Lower leg skin (tissue), 4 donors: ENCODE measurements around the gene HMG20A. TPM values are rescaled to one million over a fixed set of nuclear protein-coding genes. Genes with fewer than 3 reads are reported as not detected.
"Not testable (repeated sequence)": the region's sequence is repeated elsewhere in the genome, so short reads cannot be mapped to it uniquely, and the experiment has no call there.

Experiments
- DNase-seq, 2 donors: peaks; one replicate each; pipeline ENCODE4 v3.0.0-alpha.2; 2019; ENCODE audit warnings: low spot score in 2 of 2
- H3K4me3 ChIP-seq: fragments of 200-600 bp; sonication (generic); 2 replicates; pipeline ENCODE4 v1.5.1; 2017; ENCODE audit warnings: mild to moderate bottlenecking, low read depth; ENCODE audit not compliant: poor library complexity, severe bottlenecking
- CTCF ChIP-seq, 3 donors: fragments of 450-650 bp; IDR thresholded peaks; one replicate each; pipeline ENCODE4 v1.5.1; 2016; ENCODE audit warnings: antibody characterized with exemption in 3 of 3, mild to moderate bottlenecking in 3 of 3, moderate library complexity in 2 of 3
- POLR2A ChIP-seq, 2 donors: fragments of 450-650 bp; IDR thresholded peaks; one replicate each; pipeline ENCODE4 v1.6.1; 2016 to 2017; ENCODE audit warnings: antibody characterized with exemption in 2 of 2, mild to moderate bottlenecking in 1 of 2, moderate library complexity in 1 of 2
- WGBS, 2 donors: methylation state at CpG; one replicate each; pipeline ENCODE4 v1.1.5; 2018; 5-methylcytosine and 5-hydroxymethylcytosine counted together
- intact Hi-C: fragments of 100-400 bp; cut with DNase I; formaldehyde crosslinking; loops from one replicate; pipeline ENCODE4 v1.15.0; 2023; ENCODE audit warnings: low total_unique reads
- total RNA-seq, 4 donors: library from RNA; depleted of rRNA; stranded (reverse); fragments of >200 nt; gene quantifications; one replicate each; pipeline ENCODE4 v1.1.0, GENCODE V29; 2016

The HMG20A gene
- total RNA-seq, 4 donors from 2014 or later: 16.8 to 28.1 (median 22.5) TPM

GRCh38 chr15:77398927-77399326, 21.8 kb upstream of the HMG20A start:
- H3K4me3 ChIP-seq: no peak overlapping the region
- intact Hi-C loops: no loop called here
- 97 to 100% methylated on average over 1 of the region's 1 CpG for WGBS, 2 donors
- no peak for DNase-seq
- no peak for TF ChIP-seq POLR2A (IDR thresholded peaks at IDR 0.05)
- TF ChIP-seq CTCF (IDR thresholded peaks at IDR 0.05): no peak

GRCh38 chr15:77400258-77400657, 20.4 kb upstream of the HMG20A start:
- no peak for DNase-seq
- TF ChIP-seq POLR2A (IDR thresholded peaks at IDR 0.05) (no peak), CTCF (IDR thresholded peaks at IDR 0.05) (no peak)
- WGBS, 2 donors: 94% methylated on average over 1 of the region's 1 CpG
- no peak overlapping the region for H3K4me3 ChIP-seq
- intact Hi-C loops: no loop called here

- intact Hi-C loops: no loop called here
- no peak for DNase-seq
- H3K4me3 ChIP-seq: no peak overlapping the region
- WGBS, 2 donors: 23 to 35% methylated on average over 1 of the region's 1 CpG
- TF ChIP-seq POLR2A (IDR thresholded peaks at IDR 0.05) (no peak), CTCF (IDR thresholded peaks at IDR 0.05) (no peak)
Observed at GRCh38 chr15:77402740-77403379, 17.8 kb upstream of the HMG20A start.

GRCh38 chr15:77406173-77406759, 14.4 kb upstream of the HMG20A start:
- intact Hi-C loops, DNase-seq, H3K4me3 ChIP-seq: not testable (repeated sequence)
- 92 to 100% methylated on average over 1 of the region's 1 CpG for WGBS, 2 donors

GRCh38 chr15:77406846-77407245, 13.8 kb upstream of the HMG20A start:
- 85 to 97% methylated on average over 4 of the region's 4 CpGs for WGBS, 2 donors
- DNase-seq: no peak
- H3K4me3 ChIP-seq: no peak overlapping the region
- no peak for TF ChIP-seq CTCF (IDR thresholded peaks at IDR 0.05)
- no peak for TF ChIP-seq POLR2A (IDR thresholded peaks at IDR 0.05)
- intact Hi-C loops: no loop called here

GRCh38 chr15:77409259-77410156, 11.2 kb upstream of the HMG20A start:
- TF ChIP-seq POLR2A (IDR thresholded peaks at IDR 0.05) (no peak), CTCF (IDR thresholded peaks at IDR 0.05) (no peak)
- WGBS, 2 donors: 72 to 73% methylated on average over 4 of the region's 4 CpGs
- intact Hi-C loops: no loop called here
- H3K4me3 ChIP-seq: no peak overlapping the region
- DNase-seq: no peak

- WGBS, 2 donors: 92 to 95% methylated on average over 7 of the region's 7 CpGs
- H3K4me3 ChIP-seq: not testable (repeated sequence)
Observed at GRCh38 chr15:77410157-77410500, 10.6 kb upstream of the HMG20A start.

More at GRCh38 chr15:77410157-77410500, 10.6 kb upstream of the HMG20A start:
- intact Hi-C loops, DNase-seq: not testable (repeated sequence)
